Suppressor macrophage treated with lipopolysaccharide for 1 hour (primary cell): ENCODE measurements around the gene CDR2L.
"Not testable (repeated sequence)": the region's sequence is repeated elsewhere in the genome, so short reads cannot be mapped to it uniquely, and the experiment has no call there.

ENCODE experiments used
- DNase-seq, 3 donors: peaks; one replicate each; pipeline ENCODE4 v3.0.0-alpha.2; 2020 to 2022

CDR2L gene

DNA sequence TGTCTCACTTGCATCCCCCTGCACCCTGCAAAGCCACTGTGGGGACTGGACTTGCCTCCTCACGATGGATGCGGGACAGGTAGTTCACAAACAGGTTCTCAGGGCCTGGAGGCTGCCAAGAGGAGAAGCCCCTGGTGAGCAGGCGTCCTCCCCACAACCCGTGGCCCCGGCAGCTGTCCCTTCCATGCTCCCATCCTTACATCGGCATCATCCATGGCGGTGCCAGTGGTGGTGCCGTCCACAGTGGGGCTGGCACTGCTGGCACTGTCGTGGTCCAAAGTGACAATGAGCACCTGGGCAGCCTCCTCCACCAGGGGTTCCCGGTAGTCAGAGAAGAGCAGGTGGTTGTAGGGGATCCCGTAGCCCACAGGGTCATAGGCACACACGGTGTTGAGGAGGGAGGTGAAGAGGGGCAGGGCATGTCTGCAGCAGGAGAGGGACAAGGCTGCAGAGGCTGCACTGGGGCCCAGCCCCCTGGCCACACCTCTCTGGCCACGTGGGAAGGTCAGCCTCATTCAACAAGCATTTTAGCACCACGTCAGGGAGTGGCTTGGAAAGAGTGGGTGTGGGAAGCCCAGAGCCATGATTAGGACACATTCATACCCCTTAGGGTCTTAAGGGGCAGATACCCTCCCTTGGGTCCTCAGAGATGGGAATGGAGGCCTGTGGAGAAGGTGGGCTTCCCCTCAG lies 27.5 kb upstream of the CDR2L start:
- DNase-seq, result peak in 2 of 3 donors; percentile 31 to 33

GRCh38 chr17:74960570-74961342 lies 26.7 kb upstream of the CDR2L start:
- peak; percentile 36 to 69 (median 37) for DNase-seq

DNA sequence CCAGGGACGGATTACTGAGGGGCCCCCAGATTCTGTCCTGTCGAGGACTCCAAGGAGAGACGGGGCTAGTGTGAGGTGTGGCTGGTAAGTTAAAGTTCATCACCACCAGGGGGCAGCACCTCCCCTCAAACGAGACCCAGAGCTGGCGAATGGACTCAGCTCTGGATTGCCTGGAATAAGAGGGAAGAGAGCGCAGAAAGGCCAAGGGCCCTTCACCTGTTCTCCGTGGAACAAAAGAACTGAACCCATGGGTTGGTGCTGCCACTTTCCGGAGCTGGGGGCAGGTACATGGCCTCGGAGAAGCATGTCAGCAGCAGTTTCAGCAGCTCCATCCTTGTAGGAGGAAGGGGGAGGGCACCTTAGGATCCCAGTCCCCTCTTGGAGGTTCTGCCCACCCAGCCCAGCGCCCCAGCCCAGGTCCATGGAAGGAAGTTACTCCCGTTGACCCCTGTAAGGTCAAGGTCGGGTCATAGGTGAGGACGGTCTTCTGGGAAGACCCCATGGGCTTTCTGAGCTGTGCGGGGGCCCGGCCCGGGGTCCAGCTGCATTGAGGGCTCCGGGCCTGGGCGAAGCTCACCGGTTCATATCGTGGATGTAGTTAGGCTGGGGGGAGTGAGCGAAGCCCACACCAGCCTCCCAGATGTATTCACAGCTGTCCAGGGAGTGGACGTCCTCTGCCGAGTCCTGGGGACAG lies 25.6 kb upstream of the CDR2L start:
- peak; percentile 86 to 95 (median 94) for DNase-seq

DNA sequence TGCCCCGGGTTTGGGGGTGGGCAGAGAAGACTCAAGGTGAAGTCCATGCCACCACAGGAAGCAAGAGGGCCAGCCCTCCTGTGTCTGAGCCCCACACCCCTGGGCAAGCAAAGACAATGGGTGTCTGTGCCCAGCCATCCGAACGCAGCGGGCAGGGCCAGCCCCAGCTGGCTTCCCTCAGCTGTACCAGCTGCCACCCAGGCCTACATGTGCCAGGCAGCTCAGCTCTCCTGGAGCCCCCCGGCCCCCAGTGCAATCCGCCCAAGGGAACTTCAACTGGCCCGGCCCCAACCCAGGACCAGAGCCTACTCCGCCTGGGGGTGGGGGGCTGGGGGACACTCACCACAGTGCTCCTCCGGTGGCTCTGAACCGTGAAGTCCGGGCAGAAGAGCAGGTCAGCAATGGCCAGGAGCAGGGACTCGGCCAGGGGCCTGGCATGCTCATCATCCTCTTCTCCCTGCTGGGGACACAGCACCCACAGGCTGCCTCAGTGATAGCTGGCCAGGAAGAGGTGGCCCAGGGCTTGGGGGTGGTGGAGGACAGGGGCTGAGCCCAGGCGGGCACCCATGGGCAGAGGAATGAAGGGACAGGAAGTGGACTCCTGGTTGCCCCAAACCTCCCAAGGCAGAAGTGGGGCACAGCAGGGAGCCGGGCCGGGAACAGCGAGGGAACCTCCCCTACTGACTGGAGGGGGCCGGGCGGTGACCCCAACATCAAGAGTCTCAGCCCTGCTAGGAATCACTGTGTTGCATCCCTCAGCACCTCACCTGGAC lies 24.6 kb upstream of the CDR2L start:
- DNase-seq, result no peak

- DNase-seq, result no peak
These were observed 23.8 kb upstream of the CDR2L start for GRCh38 chr17:74963656-74964055.

DNA sequence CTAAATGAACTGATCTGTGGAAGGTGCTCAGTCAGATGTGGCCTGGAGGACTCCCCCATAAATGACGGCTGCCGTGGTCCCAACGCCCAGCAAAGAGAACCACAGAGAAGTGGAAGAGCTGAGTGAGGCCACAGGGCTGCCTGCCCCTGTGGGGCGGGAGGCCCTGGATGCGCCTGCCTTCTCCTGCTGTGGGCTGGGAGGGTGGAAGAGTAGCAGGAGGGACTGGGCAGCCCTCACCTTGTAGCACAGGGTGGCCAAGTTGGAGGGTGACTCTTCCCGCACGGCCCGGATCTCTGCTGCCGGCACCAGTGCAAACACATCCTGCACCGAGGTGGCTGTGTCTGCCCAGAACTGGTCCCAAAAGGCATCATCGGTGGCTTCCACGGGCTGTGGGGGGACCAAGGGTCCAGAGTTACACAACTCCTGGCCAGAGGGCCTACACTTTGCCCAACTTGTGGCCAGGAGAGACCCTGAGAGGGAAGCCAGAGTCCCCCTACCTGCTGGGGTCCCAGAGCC lies 23.1 kb upstream of the CDR2L start:
- DNase-seq, result no peak

DNA sequence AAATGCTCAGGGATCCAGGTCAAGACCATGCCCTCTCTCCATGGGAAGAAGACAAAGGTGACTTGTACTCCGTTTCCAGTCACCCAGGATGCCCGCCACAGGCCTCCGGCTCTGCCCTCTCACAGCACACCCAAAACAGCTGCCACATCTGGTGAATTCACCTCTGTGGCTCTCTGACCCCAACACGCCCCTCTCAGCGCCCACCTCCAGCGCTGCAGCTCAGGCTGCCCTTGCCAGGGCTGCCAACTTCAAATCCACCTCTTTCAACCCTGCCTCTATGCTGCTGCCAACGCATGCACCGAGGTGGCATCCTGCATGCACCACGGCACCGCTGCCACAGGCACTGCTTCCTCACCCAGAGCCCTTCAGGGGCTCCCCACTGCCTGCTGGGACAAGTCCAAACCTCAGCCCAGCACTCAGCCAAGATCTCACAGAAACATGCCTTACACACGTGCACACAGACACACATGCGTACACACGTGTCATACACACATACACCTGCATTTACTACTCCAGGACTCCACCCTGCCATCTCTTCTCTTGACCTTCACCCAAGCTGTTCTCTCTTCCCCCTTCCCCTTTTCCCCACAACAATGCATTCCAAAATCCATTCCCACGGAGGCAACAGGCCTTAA lies 22.3 kb upstream of the CDR2L start:
- no peak for DNase-seq

GRCh38 chr17:74968361-74968780 lies 19.1 kb upstream of the CDR2L start:
- no peak for DNase-seq

DNA sequence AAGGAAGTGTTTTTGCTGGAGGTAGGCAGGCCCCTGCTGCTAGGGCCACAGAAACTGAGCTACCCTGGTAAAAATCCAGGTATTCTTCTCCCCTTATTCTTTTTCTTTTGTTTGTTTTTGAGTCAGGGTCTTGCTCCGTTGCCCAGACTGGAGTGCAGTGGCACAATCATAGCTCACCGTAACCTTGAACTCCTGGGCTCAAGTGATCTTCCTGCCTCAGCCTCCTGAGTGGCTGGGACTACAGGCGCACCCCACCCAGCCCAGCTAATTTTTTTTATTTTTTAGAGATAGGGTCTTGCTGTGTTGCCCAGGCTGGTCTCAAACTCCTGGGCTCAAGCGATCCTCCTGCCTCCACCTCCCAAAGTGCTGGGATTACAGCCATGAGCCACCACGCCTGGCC lies 17.9 kb upstream of the CDR2L start:
- not testable (repeated sequence) for DNase-seq

DNA sequence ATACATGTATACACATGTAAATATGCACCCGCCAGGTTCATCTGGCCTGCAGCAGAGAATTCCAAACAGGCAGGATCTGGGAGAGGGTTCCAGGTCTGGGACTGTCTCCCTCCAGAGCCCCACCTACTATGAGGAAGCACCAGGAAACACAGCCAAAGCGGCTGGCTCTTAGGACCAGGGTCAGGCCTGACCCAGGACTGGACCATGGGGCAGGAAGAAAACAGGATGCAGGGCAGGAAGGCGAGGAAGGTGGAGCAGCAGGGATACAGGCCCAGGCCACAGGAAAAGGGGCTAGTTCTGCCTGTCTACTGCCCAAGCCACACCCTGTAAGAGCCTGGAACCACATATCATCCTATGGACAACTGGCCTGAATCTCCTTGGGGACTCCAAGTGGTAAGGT lies 17.0 kb upstream of the CDR2L start:
- DNase-seq, result no peak

GRCh38 chr17:74971069-74971841 lies 16.2 kb upstream of the CDR2L start:
- DNase-seq, result no peak

DNA sequence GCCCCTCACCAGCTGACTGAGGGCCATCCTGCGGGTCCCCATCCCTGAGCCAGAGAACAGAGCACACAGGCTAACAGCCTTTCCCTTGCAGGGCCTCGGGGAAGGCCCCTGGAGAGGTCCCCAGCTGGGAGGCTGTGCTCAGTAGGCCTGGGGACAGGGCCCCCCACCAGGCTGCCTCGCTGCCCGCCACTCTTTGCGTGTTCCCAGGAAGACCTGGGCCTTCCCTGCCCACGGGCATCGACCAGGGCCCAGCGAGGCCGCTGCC lies 15.7 kb upstream of the CDR2L start:
- no peak for DNase-seq

DNA sequence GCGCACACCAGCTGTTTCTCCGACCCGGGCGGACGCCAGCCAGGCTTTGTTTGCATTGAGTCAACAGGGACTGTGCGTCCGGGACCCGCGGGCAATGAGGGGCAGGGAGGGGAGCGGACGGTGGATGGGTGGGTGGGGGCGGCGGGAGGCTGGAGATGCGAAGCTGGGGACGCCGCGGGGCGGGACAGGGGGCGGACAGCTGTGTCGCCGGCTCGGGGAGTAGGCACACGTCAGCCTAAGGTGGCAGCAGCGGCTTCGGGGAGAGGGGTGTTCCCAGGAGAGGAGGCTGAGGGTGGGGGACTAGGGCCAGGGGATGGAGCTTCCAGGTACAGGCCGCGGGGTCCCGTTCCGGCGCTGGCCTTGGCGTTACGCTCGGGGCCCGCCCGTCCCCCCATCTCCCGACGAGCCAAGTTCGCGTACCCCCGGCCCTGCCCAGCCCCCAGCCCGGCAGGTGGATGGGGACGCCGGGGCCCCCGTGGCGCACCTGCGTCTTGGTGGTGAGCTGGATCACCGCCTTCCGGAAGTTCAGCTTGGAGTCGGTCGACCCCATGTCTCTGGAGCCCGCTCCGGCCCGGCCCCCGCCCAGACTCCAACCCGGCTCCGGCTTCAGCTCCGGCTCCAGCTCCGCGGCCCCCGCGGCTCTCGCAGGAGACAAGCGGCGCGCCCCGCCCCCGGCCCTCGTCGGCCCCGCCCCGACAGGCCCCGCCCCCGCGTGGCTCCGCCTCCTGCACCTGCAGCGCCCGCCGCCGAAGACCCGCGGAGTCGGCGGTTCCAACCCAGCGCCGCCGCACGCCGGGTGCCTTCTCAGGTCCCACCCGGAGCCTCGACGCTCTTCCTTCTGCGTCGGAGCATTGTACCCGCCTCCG lies 15.1 kb upstream of the CDR2L start, which contains the start of gene HID1:
TSS of gene HID1 (minus strand) at position 653 of the 866 bp plus-strand sequence. CDS start at position 550, 103 bp downstream.
- DNase-seq, result peak in 2 of 3 donors; percentile 50 to 72

DNA sequence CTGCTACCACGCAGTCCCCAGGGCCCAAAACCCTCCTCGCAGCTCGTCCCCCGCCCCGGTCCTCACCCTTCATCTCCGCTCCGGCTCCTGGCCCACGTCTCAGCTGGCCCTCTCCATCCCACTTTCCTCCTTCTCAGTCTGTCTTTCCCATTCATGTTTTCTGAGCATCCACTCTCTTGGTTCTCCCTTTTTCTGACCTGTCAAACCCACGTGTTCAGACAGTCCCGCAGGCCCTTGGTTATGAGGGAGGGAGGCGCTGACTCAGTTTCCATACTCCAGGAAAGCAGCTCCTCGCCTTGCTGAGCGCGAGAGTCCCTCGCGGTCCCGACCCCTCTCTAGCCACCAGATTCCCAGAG lies 14.5 kb upstream of the CDR2L start:
- DNase-seq, result no peak

GRCh38 chr17:74975943-74976342 lies 11.5 kb upstream of the CDR2L start:
- no peak for DNase-seq

DNA sequence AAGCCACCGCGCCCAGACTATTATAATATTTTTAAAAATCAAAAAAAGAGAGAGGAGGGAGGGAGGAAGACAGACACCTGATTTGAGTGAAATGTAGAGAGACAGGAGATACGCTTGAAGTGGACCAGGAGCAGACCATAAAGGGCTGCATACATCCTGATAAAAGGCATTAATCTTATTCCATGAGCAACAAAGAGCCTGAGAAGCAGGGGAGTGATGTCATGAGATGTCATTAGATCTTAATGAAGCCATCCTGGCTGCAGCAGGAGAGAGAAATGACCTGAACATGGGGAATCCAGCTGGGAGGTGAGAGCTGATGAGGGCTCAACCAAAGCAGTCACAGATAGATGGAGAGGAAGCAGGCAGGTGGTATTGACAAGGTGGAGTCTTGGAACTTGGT lies 9.6 kb upstream of the CDR2L start:
- no peak for DNase-seq

- DNase-seq, result no peak
These were observed 9.2 kb upstream of the CDR2L start for GRCh38 chr17:74978240-74978639.

DNA sequence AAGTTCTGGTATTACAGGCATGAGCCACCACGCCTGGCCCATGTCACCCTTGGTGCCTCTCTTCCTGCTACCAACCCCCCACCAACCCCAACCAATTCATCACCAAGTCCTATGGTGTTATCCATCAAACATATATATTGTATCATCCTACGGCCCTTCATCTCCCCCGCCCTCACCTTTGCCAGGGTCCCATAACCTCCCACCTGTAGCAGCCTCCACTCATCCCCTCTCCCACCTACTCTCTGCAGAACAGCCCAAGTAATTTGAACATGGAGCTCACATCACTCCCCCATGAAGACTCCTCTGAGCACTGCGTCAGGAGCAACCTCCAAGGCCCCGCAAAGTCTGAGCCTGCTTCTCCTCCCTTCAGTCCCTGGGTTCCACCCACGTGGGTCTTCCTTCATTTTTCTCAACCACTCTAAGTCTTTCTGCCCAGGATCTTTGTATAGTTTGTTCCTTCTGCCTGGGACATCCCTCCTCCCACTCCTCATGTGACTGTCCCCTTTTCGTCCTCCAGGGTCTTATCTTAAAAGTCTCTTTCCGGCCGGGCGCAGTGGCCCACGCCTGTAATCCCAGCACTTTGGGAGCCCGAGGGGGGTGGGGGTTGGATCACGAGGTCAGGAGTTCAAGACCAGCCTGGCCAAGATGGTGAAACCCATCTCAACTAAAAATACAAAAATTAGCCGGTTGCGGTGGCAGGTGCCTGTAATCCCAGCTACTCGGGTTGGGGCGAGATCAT lies 7.9 kb upstream of the CDR2L start:
- DNase-seq, result no peak

- no peak for DNase-seq
These were observed 6.0 kb upstream of the CDR2L start for GRCh38 chr17:74981318-74981978.
